ENCODE data around the gene GLI2. TPM values are rescaled to one million over a fixed set of nuclear protein-coding genes. Genes with fewer than 3 reads are reported as not detected.

GLI2 gene
- total and polyA plus RNA-seq, 2 of the 8 experiments (the other 6 are each of a cell fraction or from before 2014, with no cell fraction given): 18.4 to 46.9 TPM

- TF ChIP-seq CTCF (IDR thresholded peaks at IDR 0.05; ENCODE audit: control extremely low read depth in 1 of 3, insufficient read depth in 1 of 3, low read depth in 1 of 3, low read length in 3 of 3) (no peak), SIRT6 (IDR thresholded peaks at IDR 0.05; ENCODE audit: low read length) (no peak), ASH2L (IDR thresholded peaks at IDR 0.05; ENCODE audit: low read length) (no peak), TBP (IDR thresholded peaks at IDR 0.05; ENCODE audit: low read depth, low read length) (no peak)
Measured at GRCh38 chr2:120776649-120777048, 41.0 kb downstream of the GLI2 start (continued).

Measured in H1 (cell line).